GM12875 (cell line): ENCODE measurements around the gene KRT78.

Experiments
- H3K4me3 ChIP-seq: one replicate; pipeline ENCODE4 v1.5.1; 2011; ENCODE audit warnings: low read depth, low read length, control low read depth
- CTCF ChIP-seq: IDR thresholded peaks from 2 replicates; pipeline ENCODE4 v1.5.1; 2011; ENCODE audit warnings: low read depth, mild to moderate bottlenecking, control low read depth, inconsistent platforms, low read length, moderate library complexity, borderline replicate concordance; ENCODE audit not compliant: insufficient read depth

KRT78 gene

GRCh38 chr12:52791271-52792184, 57.3 kb downstream of the KRT78 start:
- no peak for TF ChIP-seq CTCF
- H3K4me3 ChIP-seq: no peak overlapping the region

- no peak for TF ChIP-seq CTCF
- H3K4me3 ChIP-seq: no peak overlapping the region
Observed at GRCh38 chr12:52790427-52791270, 58.1 kb downstream of the KRT78 start.

- no peak for TF ChIP-seq CTCF
- no peak overlapping the region for H3K4me3 ChIP-seq
Observed at GRCh38 chr12:52789637-52790426, 59.0 kb downstream of the KRT78 start.

GRCh38 chr12:52788876-52789636, 59.7 kb downstream of the KRT78 start:
- no peak overlapping the region for H3K4me3 ChIP-seq
- TF ChIP-seq CTCF: no peak

GRCh38 chr12:52788192-52788875, 60.5 kb downstream of the KRT78 start:
- H3K4me3 ChIP-seq: no peak overlapping the region
- TF ChIP-seq CTCF: no peak
